Right kidney (tissue), 1 donor: ENCODE data around the gene MAFF.
"Not testable (repeated sequence)": the region's sequence is repeated elsewhere in the genome, so short reads cannot be mapped to it uniquely, and the experiment has no call there.

Experiments
- DNase-seq: peaks from one replicate; pipeline ENCODE4 v3.0.0-alpha.2; 2016

Gene MAFF

GRCh38 chr22:38177044-38177443 is 24.8 kb upstream of the MAFF start:
- DNase-seq: no peak

DNA sequence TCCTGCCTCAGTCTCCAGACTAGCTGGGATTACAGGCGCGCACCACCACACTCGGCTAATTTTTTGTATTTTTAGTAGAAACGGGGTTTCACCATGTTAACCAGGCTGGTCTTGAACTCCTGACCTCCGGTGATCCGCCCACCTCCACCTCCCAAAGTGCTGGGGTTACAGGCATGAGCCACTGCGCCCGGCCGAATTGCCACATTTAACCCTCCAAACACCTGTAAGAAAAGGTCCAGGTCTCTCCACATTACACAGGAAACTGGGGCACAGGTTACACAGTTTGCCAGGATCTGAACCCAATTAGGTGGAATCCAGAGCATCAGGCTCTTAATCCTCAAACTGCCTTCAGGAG is 24.2 kb upstream of the MAFF start:
- not testable (repeated sequence) for DNase-seq

GRCh38 chr22:38177926-38178604 is 23.7 kb upstream of the MAFF start:
- no peak for DNase-seq

- not testable (repeated sequence) for DNase-seq
These were observed 23.2 kb upstream of the MAFF start for GRCh38 chr22:38178605-38178937.

- no peak for DNase-seq
These were observed 20.8 kb upstream of the MAFF start for GRCh38 chr22:38180841-38181452.

DNA sequence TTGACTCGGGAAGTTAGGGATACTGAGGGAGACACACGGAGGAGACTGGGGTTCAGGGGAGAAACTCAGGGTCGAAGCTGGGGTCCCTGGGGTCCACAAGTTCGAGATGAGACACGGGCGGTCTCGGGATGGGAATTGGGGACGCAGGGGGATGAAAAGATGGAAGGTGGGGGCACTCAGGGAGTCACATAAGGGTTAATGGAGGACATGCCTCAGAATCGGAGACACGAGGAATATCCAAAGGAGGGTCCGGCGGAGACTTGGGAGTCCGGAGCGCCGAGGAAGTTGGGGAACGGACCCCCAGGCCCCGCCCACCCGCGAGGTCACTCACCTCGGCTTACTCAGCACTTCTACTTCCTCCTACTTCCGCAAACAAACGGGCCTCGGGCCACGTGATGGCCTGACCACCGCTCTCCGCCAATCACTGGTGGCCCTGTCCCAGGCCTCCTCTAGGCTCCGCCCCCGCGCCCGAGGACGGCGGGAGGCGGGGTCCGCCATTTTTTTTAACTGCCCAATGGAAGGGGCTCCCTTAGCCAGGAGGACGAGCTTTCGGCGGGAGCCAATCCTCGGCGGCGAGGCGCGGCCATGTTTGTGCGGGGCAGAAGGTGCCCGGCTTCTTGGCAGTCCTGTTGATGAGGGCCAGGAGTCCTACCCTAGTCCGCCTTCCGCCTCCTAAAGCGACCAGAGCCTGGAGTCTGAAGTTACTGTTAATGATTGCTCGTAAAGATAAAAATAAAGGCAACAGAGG is 20.2 kb upstream of the MAFF start, which contains the start of gene PLA2G6:
Gene PLA2G6 (minus strand): TSS at position 378 of the 748 bp plus-strand sequence. CDS start 12,404 bp downstream, outside the sequence.
- peak; percentile 91 for DNase-seq

- DNase-seq: no peak
These were observed 17.0 kb upstream of the MAFF start for GRCh38 chr22:38184788-38185187.

GRCh38 chr22:38186429-38186828 is 15.4 kb upstream of the MAFF start:
- no peak for DNase-seq

DNA sequence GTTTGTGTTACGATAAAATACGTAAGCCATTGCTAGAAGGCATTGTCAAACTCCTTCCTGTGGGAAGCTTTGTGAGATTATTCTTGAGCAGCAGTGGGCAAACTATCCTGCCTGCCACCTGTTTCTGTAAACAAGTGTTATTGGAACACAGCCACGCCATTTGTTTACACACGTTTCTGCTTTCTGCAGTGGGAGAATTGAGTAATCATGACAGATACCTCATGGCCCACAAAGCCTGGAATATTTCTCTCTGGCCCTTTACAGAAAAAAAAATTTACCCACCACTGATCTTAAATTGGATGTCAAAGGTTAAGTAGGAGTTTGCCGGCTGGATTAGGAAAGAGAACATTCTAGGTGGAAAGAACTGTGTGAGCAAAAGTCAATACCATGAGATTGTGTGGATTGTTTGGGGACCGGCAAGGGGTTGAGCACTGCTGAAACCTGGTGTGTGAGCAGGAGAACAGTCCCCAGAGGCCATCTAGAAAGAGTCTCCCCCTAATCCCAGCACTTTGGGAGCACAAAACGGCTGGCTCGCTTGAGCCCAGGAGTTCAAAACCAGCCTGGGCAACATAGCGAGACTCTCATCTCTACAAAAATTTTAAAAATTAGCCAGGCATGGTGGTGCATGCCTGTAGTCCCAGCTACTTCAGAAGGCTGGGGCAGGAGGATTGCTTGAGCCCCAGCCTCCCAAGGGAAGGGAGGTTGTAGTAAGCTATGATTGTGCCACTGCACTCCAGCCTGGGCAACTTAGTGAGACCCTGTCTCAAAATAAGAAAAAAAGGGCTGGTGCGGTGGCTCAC is 14.2 kb upstream of the MAFF start:
- DNase-seq: no peak

DNA sequence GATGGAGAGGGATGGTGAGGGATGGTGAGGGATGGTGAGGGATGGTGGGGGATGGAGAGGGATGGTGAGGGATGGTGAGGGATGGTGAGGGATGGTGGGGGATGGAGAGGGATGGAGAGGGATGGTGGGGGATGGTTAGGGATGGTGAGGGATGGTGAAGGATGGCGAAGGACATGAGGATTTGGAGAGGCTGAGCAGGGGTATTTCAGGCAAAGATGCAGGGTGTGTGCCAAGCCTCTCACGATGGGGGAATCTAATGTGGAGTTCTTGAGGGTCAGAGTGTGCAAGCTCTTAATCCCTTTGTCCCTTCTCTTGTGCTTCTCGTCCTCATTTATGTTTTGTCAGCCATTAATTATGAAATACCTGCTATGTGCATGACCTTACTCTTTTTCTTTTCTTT is 12.7 kb upstream of the MAFF start:
- DNase-seq: no peak

- DNase-seq: no peak
These were observed 11.2 kb upstream of the MAFF start for GRCh38 chr22:38190581-38190980.

DNA sequence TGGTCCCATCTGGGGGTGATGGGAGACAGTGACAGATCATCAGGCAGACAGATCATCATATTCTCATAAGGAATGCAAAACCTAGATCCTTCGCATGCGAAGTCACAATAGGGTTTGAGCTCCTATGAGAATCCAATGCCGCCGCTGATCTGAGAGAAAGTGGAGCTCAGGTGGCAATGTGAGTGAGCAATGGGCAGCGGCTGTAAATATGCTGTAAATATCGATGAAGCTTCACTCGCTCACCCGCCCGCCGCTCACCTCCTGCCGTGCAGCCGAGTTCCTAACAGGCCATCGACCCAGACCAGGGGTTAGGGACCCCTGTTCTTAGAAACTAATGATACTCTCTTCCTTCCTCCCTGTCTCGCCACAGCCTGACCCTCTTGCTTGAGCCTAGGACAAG is 10.7 kb upstream of the MAFF start:
- no peak for DNase-seq

DNA sequence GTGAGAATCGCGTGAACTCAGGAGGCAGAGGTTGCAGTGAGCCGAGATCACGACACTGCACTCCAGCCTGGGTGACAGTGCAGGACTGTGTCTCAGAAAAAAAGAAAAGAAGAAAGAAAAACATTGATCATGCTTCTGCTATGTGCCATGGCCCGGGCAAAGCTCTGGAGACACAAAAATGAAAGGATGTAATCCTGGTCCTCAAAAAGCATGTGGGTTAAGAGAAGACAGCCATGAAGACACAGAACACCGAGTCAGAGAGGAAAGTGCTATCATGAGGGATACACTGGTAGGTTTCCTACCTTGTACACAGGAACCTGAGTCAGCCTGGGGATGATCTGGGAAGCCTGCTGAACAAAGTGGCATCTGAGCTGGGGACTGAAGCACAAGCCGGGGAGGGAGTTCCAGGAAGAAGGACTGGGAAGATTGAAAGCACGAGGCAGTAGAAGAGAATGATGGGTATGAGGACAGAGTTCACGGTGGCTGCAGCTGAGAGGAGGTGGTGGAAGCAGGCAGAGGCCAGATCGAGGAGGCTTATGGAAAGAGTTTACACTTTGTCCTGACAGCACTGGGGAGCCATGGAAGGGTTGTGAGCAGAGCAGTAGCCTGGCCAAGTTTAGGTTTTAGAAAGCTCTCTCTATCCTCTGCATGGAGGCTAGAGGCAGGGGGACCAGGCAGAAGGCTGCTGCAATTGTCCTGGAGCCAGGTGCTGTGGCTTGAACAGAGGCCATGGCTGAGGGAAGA is 9.9 kb upstream of the MAFF start:
- no peak for DNase-seq

DNA sequence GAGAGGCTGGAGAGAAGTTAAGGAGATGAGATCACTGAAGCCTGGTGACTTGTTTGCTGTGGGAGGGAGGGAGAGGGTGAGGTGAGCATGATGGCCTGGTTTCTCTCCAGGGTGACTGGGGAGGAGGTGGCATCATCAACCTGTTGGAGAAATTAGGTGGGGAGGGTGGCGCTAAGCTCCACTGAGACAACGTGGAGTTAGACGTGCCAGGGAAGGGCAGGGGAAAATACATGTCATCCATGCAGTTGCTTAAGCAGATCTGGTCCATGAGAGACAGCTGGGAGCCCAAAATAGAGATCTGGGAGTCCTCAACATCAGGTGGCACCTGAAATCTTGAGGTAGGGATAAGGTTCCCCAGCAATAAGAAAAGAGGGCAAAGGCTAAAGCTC is 9.3 kb upstream of the MAFF start:
- no peak for DNase-seq

- DNase-seq: no peak
These were observed 8.2 kb upstream of the MAFF start for GRCh38 chr22:38193580-38193979.

DNA sequence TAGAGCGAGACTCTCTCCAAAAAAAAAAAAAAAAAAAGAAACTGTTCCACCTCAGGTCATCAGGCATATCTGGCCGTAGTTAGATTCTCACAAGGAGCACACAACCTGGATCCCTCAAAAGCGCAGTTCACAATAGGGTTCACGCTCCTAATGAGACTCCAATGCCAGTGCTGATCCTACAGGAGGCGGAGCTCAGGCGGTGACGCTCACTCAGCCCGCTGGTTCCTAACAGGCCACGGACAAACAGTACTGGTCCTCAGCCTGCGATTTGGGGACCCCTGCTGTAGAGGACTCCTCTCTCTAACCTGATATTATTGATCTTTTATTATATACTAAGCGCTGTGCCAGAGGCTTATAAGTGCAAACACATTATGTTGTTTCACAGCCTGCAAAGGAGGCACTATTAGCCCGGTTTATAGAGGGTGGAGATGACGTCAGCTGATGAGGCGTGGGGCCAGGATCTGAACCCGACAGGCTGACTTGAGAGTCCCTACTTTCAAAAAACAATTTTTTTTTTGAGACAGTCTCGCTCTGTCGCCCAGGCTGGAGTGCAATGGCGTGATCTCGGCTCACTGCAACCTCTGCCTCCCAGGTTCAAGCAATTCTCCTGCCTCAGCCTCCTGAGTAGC is 4.9 kb upstream of the MAFF start:
- DNase-seq: no peak

- no peak for DNase-seq
These were observed 1.8 kb upstream of the MAFF start for GRCh38 chr22:38199826-38200559.

DNA sequence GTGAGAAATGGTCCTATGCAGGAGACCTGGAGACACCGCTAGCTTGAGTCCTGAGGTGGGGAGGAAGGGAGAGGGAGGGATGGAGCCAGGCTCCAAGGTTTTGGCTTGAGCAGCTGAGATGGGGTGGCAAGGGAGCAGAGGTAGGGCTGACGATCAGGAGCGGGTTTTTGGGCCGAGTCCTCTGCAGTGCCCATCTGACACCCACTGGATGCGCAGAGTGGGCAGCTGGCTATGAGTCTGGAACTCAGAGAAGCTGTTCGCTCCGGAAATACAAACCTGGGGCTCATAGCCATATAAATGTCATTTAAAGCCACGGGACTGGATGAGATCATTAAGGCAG is 453 bp upstream of the MAFF start:
- peak; percentile 75 for DNase-seq

GRCh38 chr22:38202437-38203089 is 769 bp downstream of the MAFF start:
- DNase-seq: peak; percentile 80

DNA sequence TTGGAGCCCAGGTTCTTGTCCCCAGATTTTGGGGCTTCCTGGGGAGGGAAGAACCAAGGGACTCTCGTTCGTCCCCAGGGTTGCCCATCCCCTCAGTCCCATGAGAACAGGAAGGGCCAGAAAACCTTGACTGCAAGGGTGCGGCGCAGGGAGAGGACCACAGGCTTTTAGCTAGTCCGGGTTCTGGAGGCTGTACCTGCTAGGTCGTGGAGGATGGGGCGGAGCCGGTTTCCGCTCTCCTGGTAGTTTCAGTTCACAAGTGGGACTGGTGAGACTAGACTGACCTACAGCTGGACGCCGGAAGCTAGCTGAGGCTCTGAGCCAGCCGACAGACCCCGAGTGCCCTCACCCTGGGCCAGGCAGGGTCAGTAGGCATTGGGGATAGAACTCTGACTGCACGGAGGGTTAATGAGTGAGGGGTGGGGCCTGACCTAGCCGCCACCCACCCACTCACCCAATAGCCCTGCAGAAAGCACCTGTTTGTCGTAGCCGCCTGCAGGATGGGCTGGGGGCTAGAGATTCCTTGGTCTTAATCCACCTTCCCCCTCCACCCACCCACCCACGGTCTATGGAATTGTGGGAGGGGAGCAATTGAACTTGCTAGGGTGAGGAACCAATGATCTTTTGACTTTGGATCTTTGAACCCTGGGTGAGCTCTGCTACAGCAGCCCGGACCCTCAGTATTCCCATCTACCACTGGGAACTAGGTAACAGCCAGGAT is 1.5 kb downstream of the MAFF start:
- peak; percentile 65 for DNase-seq
